ENCODE data around the gene ATRN. TPM values are rescaled to one million over a fixed set of nuclear protein-coding genes. Genes with fewer than 3 reads are reported as not detected.

The ATRN gene
- total RNA-seq, 1 donor from 2014 or later = 21.4 TPM

DNA sequence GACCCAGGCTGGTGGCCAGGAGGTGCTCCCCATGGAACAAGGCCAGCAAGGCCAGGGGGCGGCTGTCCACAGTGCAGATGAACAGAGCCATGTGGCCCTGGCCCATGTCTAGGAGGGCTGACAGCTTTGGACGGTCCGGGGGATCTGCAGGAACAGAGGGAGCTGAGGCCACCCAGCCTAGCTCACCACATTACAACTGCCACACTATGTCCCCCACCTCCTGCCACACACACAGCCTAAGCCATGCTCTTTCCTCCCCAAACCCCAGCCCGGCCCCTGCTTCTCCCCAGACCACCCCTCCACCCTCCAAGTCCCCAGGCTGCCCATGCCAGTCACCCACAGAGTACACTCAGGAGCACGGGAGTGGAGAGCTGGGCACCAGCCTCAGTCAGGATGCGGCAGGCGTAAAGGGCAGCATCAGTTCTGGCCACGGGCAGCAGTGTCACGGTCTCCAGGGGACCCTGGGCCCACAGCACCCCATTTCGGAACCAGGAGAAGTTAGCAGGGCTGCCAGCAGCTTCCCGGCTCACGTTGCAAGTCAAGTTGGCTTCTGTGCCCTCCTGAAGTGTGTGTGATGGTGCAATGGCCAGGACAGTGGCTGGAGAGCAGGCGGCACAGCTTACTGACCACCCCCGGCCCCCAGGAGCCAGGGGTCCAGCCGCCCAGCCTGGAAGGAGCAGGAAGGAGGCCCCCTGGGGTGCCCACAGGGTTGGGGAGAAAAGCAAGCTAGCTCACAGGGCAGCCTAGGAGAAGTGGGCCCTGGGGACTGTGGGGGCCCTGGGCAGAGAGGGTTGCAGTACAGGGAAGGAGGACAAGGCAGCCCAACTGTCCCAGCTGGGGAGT lies 226.1 kb downstream of the ATRN start:
- peaks cover 0 to 3% (median 2%) of the 10 kb centered on the region in 3 donors for H3K4me1 ChIP-seq (ENCODE audit: control insufficient read depth in 3 of 3, insufficient read depth in 3 of 3, low read length in 3 of 3)
- no peak overlapping the region for H3K27ac ChIP-seq (ENCODE audit: low read depth, low read length)
- H3K27me3 ChIP-seq (ENCODE audit: control insufficient read depth in 3 of 3, insufficient read depth in 3 of 3, low read length in 3 of 3) = peaks cover 0 to 5% (median 5%) of the 10 kb centered on the region in 3 donors
- H3K36me3 ChIP-seq (ENCODE audit: control insufficient read depth in 3 of 3, insufficient read depth in 3 of 3, low read length in 3 of 3) = peaks cover 0 to 4% (median 0%) of the 10 kb centered on the region in 3 donors
- H3K4me3 ChIP-seq (ENCODE audit: low read length in 3 of 3) = no peak overlapping the region
- no peak overlapping the region for H3K9ac ChIP-seq (ENCODE audit: low read depth in 1 of 3, low read length in 3 of 3)
- H3K9me3 ChIP-seq (ENCODE audit: control insufficient read depth in 3 of 3, low read length in 3 of 3) = peaks cover 0 to 4% (median 0%) of the 10 kb centered on the region in 3 donors

DNA sequence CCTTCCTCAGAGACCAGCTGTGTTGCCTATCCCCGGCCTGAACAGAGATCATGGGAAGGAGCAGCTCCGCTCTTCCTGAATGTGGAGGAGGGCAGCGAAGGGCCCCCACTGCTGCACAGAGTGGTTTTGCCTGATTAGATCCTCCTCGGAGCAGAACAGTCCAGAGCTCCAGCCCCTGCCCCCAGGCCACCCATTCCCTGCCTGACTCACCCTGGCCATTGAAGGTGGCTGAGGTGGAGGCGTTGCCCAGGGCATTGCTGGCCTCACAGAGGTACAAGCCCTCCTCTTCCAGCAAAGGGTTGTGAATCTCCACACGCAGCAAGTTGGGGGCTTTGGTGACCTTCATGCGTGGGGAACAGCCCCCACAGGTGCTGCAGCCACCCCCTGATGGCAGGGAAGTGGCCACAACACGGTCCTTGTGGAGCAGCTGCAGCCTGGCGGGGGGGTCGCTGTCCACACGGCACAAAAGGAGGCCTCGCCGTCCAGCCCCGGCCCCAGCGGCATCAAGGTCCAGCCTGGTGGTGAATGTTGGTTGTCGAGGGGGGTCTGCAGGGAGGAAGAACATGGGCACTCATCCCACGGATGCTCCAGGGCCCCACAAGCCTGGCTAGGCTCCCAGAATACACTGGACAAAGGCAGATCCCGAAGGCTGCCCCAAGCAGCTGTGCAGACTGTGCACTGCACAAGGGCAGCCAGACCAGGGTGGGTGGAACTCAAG lies 226.9 kb downstream of the ATRN start:
- no peak overlapping the region for H3K9ac ChIP-seq (ENCODE audit: low read depth in 1 of 3, low read length in 3 of 3)
- no peak overlapping the region for H3K4me3 ChIP-seq (ENCODE audit: low read length in 3 of 3)
- peaks cover 0 to 3% (median 2%) of the 10 kb centered on the region in 3 donors for H3K4me1 ChIP-seq (ENCODE audit: control insufficient read depth in 3 of 3, insufficient read depth in 3 of 3, low read length in 3 of 3)
- H3K9me3 ChIP-seq (ENCODE audit: control insufficient read depth in 3 of 3, low read length in 3 of 3) = peaks cover 0 to 4% (median 0%) of the 10 kb centered on the region in 3 donors
- peaks cover 0 to 4% (median 0%) of the 10 kb centered on the region in 3 donors for H3K36me3 ChIP-seq (ENCODE audit: control insufficient read depth in 3 of 3, insufficient read depth in 3 of 3, low read length in 3 of 3)
- H3K27ac ChIP-seq (ENCODE audit: low read depth, low read length) = no peak overlapping the region
- H3K27me3 ChIP-seq (ENCODE audit: control insufficient read depth in 3 of 3, insufficient read depth in 3 of 3, low read length in 3 of 3) = peaks cover 0 to 5% (median 5%) of the 10 kb centered on the region in 3 donors

DNA sequence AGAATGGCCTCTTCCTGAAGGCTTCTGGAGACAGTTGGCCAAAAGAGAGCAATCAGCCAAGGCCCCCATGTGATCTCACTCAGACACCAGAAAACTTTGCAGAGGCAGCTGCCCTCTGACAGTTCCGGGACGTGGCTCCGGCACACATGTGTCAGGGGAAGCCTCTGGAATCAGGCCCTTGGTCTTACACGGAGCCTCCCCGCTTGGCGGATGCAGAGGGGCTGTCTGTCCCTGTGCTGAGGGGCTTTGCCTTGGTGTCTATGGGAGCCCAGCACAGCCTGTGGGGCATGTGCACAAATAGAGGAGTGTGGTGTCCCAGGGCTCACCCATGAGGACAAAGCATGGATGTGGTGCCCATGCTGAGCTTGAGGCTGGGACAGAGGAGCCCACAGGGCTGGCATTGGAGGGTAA lies 227.8 kb downstream of the ATRN start:
- Histone ChIP-seq H3K4me1 (ENCODE audit: control insufficient read depth in 3 of 3, insufficient read depth in 3 of 3, low read length in 3 of 3) (peaks cover 0 to 3% (median 2%) of the 10 kb centered on the region in 3 donors), H3K9ac (ENCODE audit: low read depth in 1 of 3, low read length in 3 of 3) (no peak overlapping the region), H3K27ac (ENCODE audit: low read depth, low read length) (no peak overlapping the region)

DNA sequence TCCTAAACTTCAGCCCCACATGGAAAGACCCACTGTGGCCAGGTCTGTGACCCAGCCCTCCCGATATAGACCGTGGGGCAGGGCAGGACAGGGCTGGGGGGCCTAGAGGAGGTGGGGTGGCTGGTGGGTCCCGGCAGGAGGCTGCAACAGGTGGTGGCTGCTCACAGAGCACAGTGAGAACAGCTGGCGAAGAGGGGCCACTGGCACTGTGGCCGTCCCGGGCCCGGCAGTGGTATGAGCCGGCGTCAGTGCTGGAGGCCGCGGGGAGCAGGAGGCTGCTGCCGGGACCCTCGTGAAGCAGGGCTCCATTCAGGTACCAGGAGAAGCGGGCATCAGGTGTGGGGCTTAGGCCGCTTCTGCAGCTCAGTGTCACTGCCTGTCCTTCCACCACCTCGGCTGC lies 228.2 kb downstream of the ATRN start:
- Histone ChIP-seq H3K4me1 (ENCODE audit: control insufficient read depth in 3 of 3, insufficient read depth in 3 of 3, low read length in 3 of 3) (peaks cover 0 to 3% (median 2%) of the 10 kb centered on the region in 3 donors), H3K9me3 (ENCODE audit: control insufficient read depth in 3 of 3, low read length in 3 of 3) (peaks cover 0 to 4% (median 0%) of the 10 kb centered on the region in 3 donors), H3K27me3 (ENCODE audit: control insufficient read depth in 3 of 3, insufficient read depth in 3 of 3, low read length in 3 of 3) (peaks cover 0 to 7% (median 5%) of the 10 kb centered on the region in 3 donors), H3K4me3 (ENCODE audit: low read length in 3 of 3) (no peak overlapping the region), H3K9ac (ENCODE audit: low read depth in 1 of 3, low read length in 3 of 3) (no peak overlapping the region), H3K36me3 (ENCODE audit: control insufficient read depth in 3 of 3, insufficient read depth in 3 of 3, low read length in 3 of 3) (peaks cover 0 to 4% (median 0%) of the 10 kb centered on the region in 3 donors), H3K27ac (ENCODE audit: low read depth, low read length) (no peak overlapping the region)

More for the DNA sequence above, 227.8 kb downstream of the ATRN start:
- peaks cover 0 to 7% (median 5%) of the 10 kb centered on the region in 3 donors for H3K27me3 ChIP-seq (ENCODE audit: control insufficient read depth in 3 of 3, insufficient read depth in 3 of 3, low read length in 3 of 3)
- H3K4me3 ChIP-seq (ENCODE audit: low read length in 3 of 3) = no peak overlapping the region
- peaks cover 0 to 4% (median 0%) of the 10 kb centered on the region in 3 donors for H3K36me3 ChIP-seq (ENCODE audit: control insufficient read depth in 3 of 3, insufficient read depth in 3 of 3, low read length in 3 of 3)
- peaks cover 0 to 4% (median 0%) of the 10 kb centered on the region in 3 donors for H3K9me3 ChIP-seq (ENCODE audit: control insufficient read depth in 3 of 3, low read length in 3 of 3)

Small RNA genes lying within 50 kb of the gene (small RNA-seq; reads per million reads assigned to genes)
- gene AL353193.1 = not detected

Other genes starting within 250 kb of the ATRN start
- under 0.01 TPM for gene SLC4A11, start 231.8 kb upstream of the ATRN start, total RNA-seq
- 13.6 TPM for gene DNAAF9, start 63.3 kb upstream of the ATRN start, total RNA-seq
- gene GFRA4, start 192.4 kb downstream of the ATRN start, total RNA-seq = not detected
- 30.8 TPM for gene ADAM33, start 211.0 kb downstream of the ATRN start, total RNA-seq
- gene SIGLEC1, start 241.6 kb downstream of the ATRN start, total RNA-seq = 2.1 TPM

All from skeletal muscle tissue (tissue), 5 donors.